Cerebellar cortex (tissue), 1 donor: ENCODE measurements around the gene FZD2.

Source experiments
- DNase-seq: peaks from one replicate; pipeline ENCODE4 v3.0.0-alpha.2; 2015; ENCODE audit warnings: low spot score

Gene FZD2

DNA sequence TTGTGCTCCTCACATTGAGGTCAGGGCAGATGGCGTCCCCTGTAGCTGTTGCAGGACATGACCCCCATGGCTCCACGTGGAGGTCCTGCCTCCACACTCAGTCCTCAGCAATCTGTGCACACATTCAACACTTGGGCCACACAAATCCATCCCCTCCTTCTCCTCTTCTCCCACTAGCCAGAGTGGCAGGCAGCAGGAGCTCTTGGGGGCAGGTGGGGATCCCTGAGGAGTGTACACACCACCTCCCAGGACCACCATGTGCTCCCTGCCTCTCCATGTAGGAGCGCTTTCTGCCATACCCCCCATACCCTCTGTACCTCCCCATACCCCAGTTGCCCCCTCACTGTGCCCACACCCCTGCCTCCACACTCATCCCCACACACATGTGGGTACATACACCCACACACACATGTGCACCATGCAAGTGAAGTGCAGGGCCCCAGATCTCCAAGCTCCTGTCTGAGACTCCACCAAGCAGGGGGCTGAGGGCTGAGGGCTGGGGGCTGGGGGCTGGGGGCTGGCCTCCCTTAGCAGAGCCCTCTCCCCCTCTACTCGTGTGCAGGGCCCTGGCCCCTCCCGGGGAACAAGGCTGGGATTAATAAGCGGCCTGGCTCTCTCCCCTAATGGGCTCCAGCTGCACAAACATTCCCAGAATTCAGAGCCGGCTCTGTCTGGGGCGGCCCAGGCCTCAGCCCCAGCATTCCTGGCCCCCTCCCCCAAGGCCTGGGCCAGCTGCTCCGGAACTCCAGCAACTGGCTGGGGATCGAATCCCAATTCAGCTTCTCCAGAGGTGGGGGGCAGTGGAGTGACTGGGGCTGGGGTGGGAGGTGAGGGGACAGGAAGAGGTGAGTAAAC, 50.8 kb downstream of the FZD2 start:
- DNase-seq: no peak

DNA sequence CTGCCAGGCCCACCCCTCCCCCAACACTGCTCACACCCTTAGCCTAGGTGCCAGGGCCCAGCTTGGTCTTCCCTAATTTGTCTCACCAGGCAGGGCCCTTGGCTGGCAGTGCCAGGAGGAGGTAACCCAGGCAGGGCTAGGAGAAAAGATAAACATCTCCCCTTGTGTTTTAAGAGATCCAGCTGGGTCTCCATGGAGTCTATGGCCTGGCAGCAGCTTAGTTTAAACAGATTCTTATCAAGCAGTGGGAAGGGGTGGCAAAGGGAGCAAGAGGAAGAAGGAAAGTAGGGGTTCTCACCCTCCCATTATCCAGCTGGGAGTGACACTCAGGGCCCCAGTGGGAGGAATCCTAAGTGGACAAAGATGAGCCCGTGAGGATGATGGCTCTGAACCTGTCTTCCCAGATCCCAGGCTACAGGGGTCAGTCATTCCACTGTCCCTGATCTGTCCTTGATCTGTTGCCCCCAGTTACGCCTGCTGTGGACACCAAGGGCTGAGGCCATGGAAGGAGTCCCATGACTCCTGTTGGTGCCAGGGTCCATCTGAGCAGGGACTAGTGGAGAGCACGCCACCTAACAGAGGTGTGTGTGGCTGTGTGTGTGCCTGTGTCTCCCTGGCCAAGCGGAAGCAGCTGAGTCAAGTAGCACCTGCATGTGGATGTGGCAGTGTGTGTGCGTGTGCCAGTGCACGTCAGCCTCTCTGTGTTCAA, 51.6 kb downstream of the FZD2 start:
- no peak for DNase-seq

DNA sequence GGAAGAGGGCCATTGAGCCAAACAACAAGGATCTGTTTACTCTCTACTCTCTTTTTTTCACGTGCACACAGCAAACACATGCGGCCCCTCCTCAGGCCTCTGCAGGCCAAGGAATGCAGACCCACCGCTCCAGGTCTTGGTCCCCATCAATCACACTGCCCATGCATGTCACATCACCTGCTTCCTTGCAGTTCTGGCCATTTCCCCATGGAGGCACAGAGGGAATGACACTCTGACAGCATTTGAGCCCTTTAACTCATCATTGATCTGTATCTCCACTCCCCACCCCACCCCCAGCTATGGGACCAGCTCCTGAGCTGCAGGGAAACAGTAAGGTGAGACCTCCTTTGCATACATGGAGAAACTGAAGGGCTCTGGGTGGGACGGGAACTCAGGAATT, 53.0 kb downstream of the FZD2 start:
- DNase-seq: no peak
